ENCODE data around the gene PPM1G. TPM values are rescaled to one million over a fixed set of nuclear protein-coding genes. Genes with fewer than 3 reads are reported as not detected.

Gene PPM1G
- total RNA-seq, 3 donors from 2014 or later (not counting 1 experiment from before 2014, with no cell fraction given): 63.9 to 73.8 (median 69.5) TPM

GRCh38 chr2:27347641-27348040, 61.8 kb downstream of the PPM1G start:
- DNase-seq (no peak), ATAC-seq (no peak)
- H3K27me3 ChIP-seq (ENCODE audit: control insufficient read depth, insufficient read depth, low read length): no peaks in the 10 kb centered on the region
- no peak overlapping the region for H3K27ac Mint-ChIP-seq
- no peaks in the 10 kb centered on the region for H3K9me3 ChIP-seq (ENCODE audit: control insufficient read depth, insufficient read depth, low read length)
- no peak overlapping the region for H3K27ac ChIP-seq (ENCODE audit: low read length)
- H3K4me3 Mint-ChIP-seq: no peak overlapping the region
- H3K4me1 Mint-ChIP-seq: peaks cover 22 to 23% of the 10 kb centered on the region in 2 donors
- WGBS (ENCODE audit: insufficient coverage): 98% methylated on average over 2 of the region's 2 CpGs
- H3K4me3 ChIP-seq (ENCODE audit: low read length): no peak overlapping the region
- H3K36me3 ChIP-seq (ENCODE audit: control insufficient read depth, insufficient read depth, low read length): peaks cover 11% of the 10 kb centered on the region
- intact Hi-C loops (cut with micrococcal nuclease): no loop called here
- no peaks in the 10 kb centered on the region for H3K27me3 Mint-ChIP-seq (ENCODE audit: low read depth in 2 of 2)
- no peaks in the 10 kb centered on the region for H3K36me3 Mint-ChIP-seq
- H3K4me1 ChIP-seq (ENCODE audit: control insufficient read depth, insufficient read depth, low read length): no peaks in the 10 kb centered on the region
- TF ChIP-seq CTCF (IDR thresholded peaks at IDR 0.05): no peak
- no peaks in the 10 kb centered on the region for H3K9me3 Mint-ChIP-seq

- Histone ChIP-seq H3K4me1 (ENCODE audit: control insufficient read depth, insufficient read depth, low read length) (no peaks in the 10 kb centered on the region), H3K27ac (ENCODE audit: low read length) (no peak overlapping the region), H3K4me3 (ENCODE audit: low read length) (no peak overlapping the region), H3K36me3 (ENCODE audit: control insufficient read depth, insufficient read depth, low read length) (peaks cover 52% of the 10 kb centered on the region), H3K27me3 (ENCODE audit: control insufficient read depth, insufficient read depth, low read length) (no peaks in the 10 kb centered on the region), H3K9me3 (ENCODE audit: control insufficient read depth, insufficient read depth, low read length) (no peaks in the 10 kb centered on the region)
- WGBS (ENCODE audit: insufficient coverage): 96% methylated on average over 7 of the region's 7 CpGs
- no peaks in the 10 kb centered on the region for H3K4me1 Mint-ChIP-seq
- ATAC-seq (no peak), DNase-seq (no peak)
- intact Hi-C loops (cut with micrococcal nuclease): no loop called here
- no peak for TF ChIP-seq CTCF (IDR thresholded peaks at IDR 0.05)
- H3K4me3 Mint-ChIP-seq: no peak overlapping the region
- no peak overlapping the region for H3K27ac Mint-ChIP-seq
- peaks cover 8% of the 10 kb centered on the region for H3K36me3 Mint-ChIP-seq
- H3K9me3 Mint-ChIP-seq: no peaks in the 10 kb centered on the region
- H3K27me3 Mint-ChIP-seq (ENCODE audit: low read depth in 2 of 2): no peaks in the 10 kb centered on the region
Measured at GRCh38 chr2:27336173-27336572, 73.2 kb downstream of the PPM1G start.

- no peak overlapping the region for H3K4me3 Mint-ChIP-seq
- H3K27ac ChIP-seq (ENCODE audit: low read length): no peak overlapping the region
- no peaks in the 10 kb centered on the region for H3K27me3 ChIP-seq (ENCODE audit: control insufficient read depth, insufficient read depth, low read length)
- H3K4me1 Mint-ChIP-seq: no peaks in the 10 kb centered on the region
- ATAC-seq: no peak
- H3K27me3 Mint-ChIP-seq (ENCODE audit: low read depth in 2 of 2): no peaks in the 10 kb centered on the region
- no peaks in the 10 kb centered on the region for H3K4me1 ChIP-seq (ENCODE audit: control insufficient read depth, insufficient read depth, low read length)
- H3K9me3 Mint-ChIP-seq: no peaks in the 10 kb centered on the region
- H3K27ac Mint-ChIP-seq: no peak overlapping the region
- intact Hi-C loops (cut with micrococcal nuclease): no loop called here
- H3K36me3 ChIP-seq (ENCODE audit: control insufficient read depth, insufficient read depth, low read length): peaks cover 51% of the 10 kb centered on the region
- H3K4me3 ChIP-seq (ENCODE audit: low read length): no peak overlapping the region
- peaks cover 2% of the 10 kb centered on the region for H3K36me3 Mint-ChIP-seq
- no peak for TF ChIP-seq CTCF (IDR thresholded peaks at IDR 0.05)
- H3K9me3 ChIP-seq (ENCODE audit: control insufficient read depth, insufficient read depth, low read length): no peaks in the 10 kb centered on the region
- WGBS (ENCODE audit: insufficient coverage): 96% methylated on average over 3 of the region's 3 CpGs
- no peak for DNase-seq
Measured at GRCh38 chr2:27335311-27335710, 74.1 kb downstream of the PPM1G start.

Other genes starting within 250 kb of the PPM1G start
- gene ATRAID, start 197.6 kb downstream of the PPM1G start, total RNA-seq: 10 to 100 TPM; 65.5 to 76.6 (median 76.5) TPM
- 100 to 1,000 TPM in 1 of 3 donors, 10 to 100 TPM in 2; 86.2 to 102 (median 93.7) TPM for gene SLC5A6, start 197.3 kb downstream of the PPM1G start, total RNA-seq
- gene CAD, start 192.2 kb downstream of the PPM1G start, total RNA-seq: 10 to 100 TPM; 21.8 to 26.6 (median 24.0) TPM
- gene SLC30A3, start 146.5 kb downstream of the PPM1G start, total RNA-seq: not detected
- not detected for gene DNAJC5G, start 134.2 kb downstream of the PPM1G start, total RNA-seq
- under 1 TPM in 2 of 3 donors, not detected in 1; 0.18 to 0.21 TPM for gene TRIM54, start 127.2 kb downstream of the PPM1G start, total RNA-seq
- gene UCN, start 101.1 kb downstream of the PPM1G start, total RNA-seq: 1 to 10 TPM; 1.6 to 3.6 (median 2.4) TPM
- gene MPV17, start 86.5 kb downstream of the PPM1G start, total RNA-seq: 10 to 100 TPM; 63.9 to 75.2 (median 64.8) TPM
- gene GTF3C2, start 52.8 kb downstream of the PPM1G start, total RNA-seq: 10 to 100 TPM; 56.1 to 68.7 (median 59.7) TPM
- 10 to 100 TPM; 35.0 to 44.5 (median 40.8) TPM for gene EIF2B4, start 39.3 kb downstream of the PPM1G start, total RNA-seq
- gene SNX17, start 39.0 kb downstream of the PPM1G start, total RNA-seq: 100 to 1,000 TPM in 2 of 3 donors, 10 to 100 TPM in 1; 96.3 to 107 (median 100) TPM
- 10 to 100 TPM; 24.2 to 28.1 (median 26.1) TPM for gene ZNF513, start 28.9 kb downstream of the PPM1G start, total RNA-seq
- 100 to 1,000 TPM; 240 to 278 (median 262) TPM for gene NRBP1, start 19.0 kb upstream of the PPM1G start, total RNA-seq
- gene KRTCAP3, start 32.8 kb upstream of the PPM1G start, total RNA-seq: 1 to 10 TPM; 4.4 to 8.4 (median 5.1) TPM
- gene IFT172, start 80.2 kb upstream of the PPM1G start, total RNA-seq: 10 to 100 TPM; 24.8 to 35.7 (median 30.7) TPM
- gene FNDC4, start 85.6 kb upstream of the PPM1G start, total RNA-seq: not detected
- not detected for gene GCKR, start 87.2 kb upstream of the PPM1G start, total RNA-seq
- gene ZNF512, start 173.5 kb upstream of the PPM1G start, total RNA-seq: 10 to 100 TPM; 26.5 to 40.9 (median 30.6) TPM
- under 1 TPM; 0.25 to 0.58 (median 0.42) TPM for gene CCDC121, start 219.4 kb upstream of the PPM1G start, total RNA-seq
- 10 to 100 TPM; 31.5 to 36.1 (median 34.9) TPM for gene GPN1, start 219.5 kb upstream of the PPM1G start, total RNA-seq